ENCODE results near the gene SECISBP2L. TPM values are rescaled to one million over a fixed set of nuclear protein-coding genes. Genes with fewer than 3 reads are reported as not detected.

The SECISBP2L gene
- total RNA-seq, 1 experiment from 2014 or later, result 11.0 TPM

DNA sequence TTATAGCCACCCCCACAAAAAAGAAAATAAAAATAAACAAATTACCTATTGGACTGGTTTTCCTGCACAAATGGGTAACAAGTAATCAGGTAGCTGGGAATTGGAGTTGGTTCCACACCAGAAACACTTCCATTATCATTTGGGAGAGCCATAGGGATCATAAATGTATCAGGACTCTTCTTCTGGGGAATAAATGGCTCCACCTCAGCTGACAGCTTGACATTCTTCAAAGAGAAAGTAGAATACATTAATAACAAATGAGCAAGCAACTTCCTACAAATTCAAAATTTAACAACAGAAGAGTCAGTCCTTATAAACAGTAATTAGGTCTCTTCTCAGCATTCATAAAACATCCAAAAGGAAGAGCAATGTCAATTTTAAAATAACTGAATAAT, 8.7 kb downstream of the SECISBP2L start:
- no peaks in the 10 kb centered on the region for H3K27me3 ChIP-seq
- peaks cover 8% of the 10 kb centered on the region for H3K36me3 ChIP-seq
- no peaks in the 10 kb centered on the region for H3K9me3 ChIP-seq
- H3K4me3 ChIP-seq, result no peak overlapping the region
- DNase-seq, result no peak

GRCh38 chr15:49036650-49037545, 9.3 kb downstream of the SECISBP2L start:
- Histone ChIP-seq H3K4me3 (no peak overlapping the region), H3K36me3 (peaks cover 8% of the 10 kb centered on the region), H3K27me3 (no peaks in the 10 kb centered on the region)

GRCh38 chr15:49035825-49036224, 10.4 kb downstream of the SECISBP2L start:
- DNase-seq, result no peak
- Histone ChIP-seq H3K4me3 (no peak overlapping the region), H3K9me3 (no peaks in the 10 kb centered on the region), H3K27me3 (no peaks in the 10 kb centered on the region), H3K36me3 (peaks cover 8% of the 10 kb centered on the region)

More at GRCh38 chr15:49036650-49037545, 9.3 kb downstream of the SECISBP2L start:
- no peaks in the 10 kb centered on the region for H3K9me3 ChIP-seq
- DNase-seq, result peak; percentile 18

- Histone ChIP-seq H3K27me3 (no peaks in the 10 kb centered on the region), H3K9me3 (no peaks in the 10 kb centered on the region), H3K36me3 (peaks cover 8% of the 10 kb centered on the region), H3K4me3 (no peak overlapping the region)
- no peak for DNase-seq
Measured at GRCh38 chr15:49032601-49033145, 13.6 kb downstream of the SECISBP2L start.

GRCh38 chr15:49031804-49032203, 14.4 kb downstream of the SECISBP2L start:
- Histone ChIP-seq H3K4me3 (no peak overlapping the region), H3K27me3 (no peaks in the 10 kb centered on the region), H3K9me3 (no peaks in the 10 kb centered on the region), H3K36me3 (peaks cover 11% of the 10 kb centered on the region)
- DNase-seq, result no peak

DNA sequence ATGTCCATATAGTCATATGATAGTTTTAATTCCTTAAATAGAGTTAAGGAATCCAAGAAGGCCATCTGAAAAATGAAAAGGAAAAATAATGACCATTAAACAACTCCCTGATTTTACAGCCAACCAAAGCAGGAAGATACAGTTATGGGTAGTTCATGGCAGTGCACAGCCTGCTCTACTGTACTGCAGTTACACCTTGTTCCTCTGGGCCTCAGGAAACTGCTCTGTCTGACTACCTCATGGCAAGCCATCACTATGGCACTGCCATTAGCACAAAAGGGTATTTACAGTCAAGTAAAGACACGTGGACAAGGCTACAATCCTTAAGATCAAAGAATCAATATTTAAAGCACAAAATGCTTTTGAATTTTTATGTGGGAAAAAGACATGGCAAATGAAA, 19.5 kb downstream of the SECISBP2L start:
- Histone ChIP-seq H3K36me3 (peaks cover 7% of the 10 kb centered on the region), H3K9me3 (no peaks in the 10 kb centered on the region), H3K27me3 (no peaks in the 10 kb centered on the region), H3K4me3 (no peak overlapping the region)
- DNase-seq, result no peak

DNA sequence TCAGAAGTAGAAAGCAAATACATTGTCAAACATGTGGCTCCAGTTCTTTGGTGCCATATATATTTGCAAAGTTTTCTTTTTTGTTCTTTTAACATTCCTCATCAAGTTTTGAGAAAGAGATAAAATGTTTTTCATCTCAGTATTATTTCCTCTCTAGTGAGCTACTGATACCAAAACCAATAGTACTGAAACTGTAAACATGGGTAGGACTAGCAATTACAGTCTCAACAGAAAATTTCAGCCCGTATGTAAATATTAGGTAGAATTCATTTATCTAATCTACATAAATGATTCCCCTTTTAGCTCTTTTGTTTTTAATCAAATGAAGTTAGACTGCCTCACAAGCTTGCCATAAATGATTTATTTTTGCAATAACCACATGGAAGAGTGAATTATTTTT, 21.4 kb downstream of the SECISBP2L start:
- Histone ChIP-seq H3K36me3 (peaks cover 7% of the 10 kb centered on the region), H3K27me3 (no peaks in the 10 kb centered on the region)

DNA sequence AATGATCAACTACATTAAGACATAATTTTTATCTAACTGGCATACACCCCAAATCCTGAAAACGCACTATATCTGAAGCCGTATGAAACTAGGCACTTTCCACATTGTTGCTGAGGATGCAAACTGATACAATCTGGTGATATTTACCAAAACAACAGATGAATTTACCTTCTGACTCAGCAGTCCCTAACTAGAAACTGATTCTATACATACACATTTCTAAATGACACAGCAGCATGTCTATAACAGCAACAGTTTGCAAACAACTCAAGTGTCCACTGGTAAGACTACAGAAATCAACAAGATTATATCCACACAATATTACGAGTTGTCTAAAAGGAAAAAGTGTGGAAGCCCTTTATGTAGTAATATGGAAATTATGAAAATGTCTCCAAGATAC, 22.9 kb downstream of the SECISBP2L start:
- Histone ChIP-seq H3K9me3 (no peaks in the 10 kb centered on the region), H3K27me3 (no peaks in the 10 kb centered on the region), H3K4me3 (no peak overlapping the region), H3K36me3 (peaks cover 7% of the 10 kb centered on the region)
- no peak for DNase-seq

More for the DNA sequence above, 21.4 kb downstream of the SECISBP2L start:
- H3K9me3 ChIP-seq, result no peaks in the 10 kb centered on the region
- no peak for DNase-seq
- H3K4me3 ChIP-seq, result no peak overlapping the region

GRCh38 chr15:49015896-49016295, 30.4 kb downstream of the SECISBP2L start:
- no peak overlapping the region for H3K4me3 ChIP-seq
- no peaks in the 10 kb centered on the region for H3K9me3 ChIP-seq
- H3K27me3 ChIP-seq, result no peaks in the 10 kb centered on the region
- no peak for DNase-seq
- H3K36me3 ChIP-seq, result peaks cover 10% of the 10 kb centered on the region

DNA sequence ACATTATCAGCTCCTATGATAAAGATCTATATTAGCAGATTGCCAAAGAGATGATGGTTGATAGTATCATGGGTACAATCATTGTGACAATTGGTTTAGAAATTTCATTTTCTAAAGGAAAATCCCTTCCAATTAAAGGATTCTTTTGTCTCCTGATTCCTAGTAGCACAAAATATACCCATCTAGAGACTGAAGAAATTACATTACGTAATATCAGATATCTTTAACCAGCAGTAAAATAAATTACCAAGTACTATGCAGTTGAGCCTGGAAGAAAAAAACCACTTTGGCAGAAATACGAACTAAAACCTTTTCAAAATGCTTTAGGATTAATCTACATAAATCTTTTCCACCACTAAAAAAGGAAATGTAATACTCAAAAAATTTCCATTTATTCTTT, 46.9 kb downstream of the SECISBP2L start:
- H3K27me3 ChIP-seq, result no peaks in the 10 kb centered on the region
- H3K9me3 ChIP-seq, result peaks cover 5% of the 10 kb centered on the region
- no peak for DNase-seq
- H3K4me3 ChIP-seq, result no peak overlapping the region
- peaks cover 19% of the 10 kb centered on the region for H3K36me3 ChIP-seq

DNA sequence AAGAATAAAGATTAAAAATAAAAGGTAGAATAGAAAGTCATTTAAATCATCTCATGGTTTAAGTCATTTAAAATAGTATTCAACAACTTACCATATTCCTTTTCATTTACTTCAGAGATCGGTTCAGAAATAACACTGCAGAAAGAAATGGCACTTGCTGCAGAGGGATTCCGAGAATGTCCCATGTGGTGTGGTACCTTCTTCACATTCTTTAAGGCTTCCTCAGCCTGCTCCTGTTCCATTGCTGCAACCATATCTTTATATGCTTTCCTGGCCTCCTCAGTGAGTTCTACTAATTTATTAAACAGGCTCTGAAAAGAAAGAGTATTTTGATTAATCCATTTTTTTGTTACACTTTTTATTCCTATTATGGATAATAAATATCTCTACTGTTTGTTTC, 50.0 kb downstream of the SECISBP2L start:
- no peaks in the 10 kb centered on the region for H3K9me3 ChIP-seq
- no peaks in the 10 kb centered on the region for H3K27me3 ChIP-seq
- no peak for DNase-seq
- H3K36me3 ChIP-seq, result peaks cover 32% of the 10 kb centered on the region
- H3K4me3 ChIP-seq, result no peak overlapping the region

DNA sequence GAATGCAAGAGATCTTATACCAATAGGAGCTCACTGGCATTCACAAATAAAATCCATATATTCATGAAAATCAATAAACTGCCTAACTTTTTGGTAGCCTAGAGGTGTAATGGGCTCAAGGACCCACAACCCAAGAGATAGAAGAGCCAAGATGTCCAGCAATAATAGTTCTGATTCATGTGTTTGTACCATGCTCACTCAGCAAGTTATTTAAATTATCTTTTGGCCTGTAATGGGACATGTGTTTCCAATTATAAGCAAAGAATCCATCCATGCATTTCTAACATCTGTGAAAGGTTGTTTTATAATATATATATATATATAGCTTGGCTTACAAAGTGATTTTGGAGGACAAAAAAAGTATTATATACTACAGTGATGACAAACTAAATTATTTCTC, 52.9 kb downstream of the SECISBP2L start:
- no peak for DNase-seq
- H3K36me3 ChIP-seq, result peaks cover 24% of the 10 kb centered on the region

DNA sequence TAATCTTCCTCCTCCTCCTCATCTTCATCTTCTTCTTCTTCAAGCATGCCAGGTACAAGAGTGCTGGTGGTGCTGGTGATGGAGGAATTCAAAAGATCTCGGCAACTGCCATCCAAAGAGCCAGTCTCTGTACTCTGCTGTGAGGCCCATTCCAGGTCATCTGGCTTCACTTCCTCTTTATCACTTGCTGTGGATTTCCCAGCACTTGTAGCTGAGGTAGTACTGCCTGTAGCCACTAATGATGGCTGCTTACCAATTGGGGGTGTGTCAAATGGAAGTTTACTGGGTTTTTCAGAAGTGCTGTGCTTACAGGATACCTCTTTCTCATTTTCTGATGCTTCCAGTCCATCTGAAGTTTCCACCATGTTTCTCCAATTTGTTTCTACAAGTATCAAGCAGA, 53.7 kb downstream of the SECISBP2L start:
- DNase-seq, result no peak
- H3K36me3 ChIP-seq, result peaks cover 24% of the 10 kb centered on the region
- no peaks in the 10 kb centered on the region for H3K27me3 ChIP-seq
- H3K9me3 ChIP-seq, result no peaks in the 10 kb centered on the region
- H3K4me3 ChIP-seq, result no peak overlapping the region

More for the DNA sequence above, 52.9 kb downstream of the SECISBP2L start:
- no peaks in the 10 kb centered on the region for H3K9me3 ChIP-seq
- H3K4me3 ChIP-seq, result no peak overlapping the region
- no peaks in the 10 kb centered on the region for H3K27me3 ChIP-seq

DNA sequence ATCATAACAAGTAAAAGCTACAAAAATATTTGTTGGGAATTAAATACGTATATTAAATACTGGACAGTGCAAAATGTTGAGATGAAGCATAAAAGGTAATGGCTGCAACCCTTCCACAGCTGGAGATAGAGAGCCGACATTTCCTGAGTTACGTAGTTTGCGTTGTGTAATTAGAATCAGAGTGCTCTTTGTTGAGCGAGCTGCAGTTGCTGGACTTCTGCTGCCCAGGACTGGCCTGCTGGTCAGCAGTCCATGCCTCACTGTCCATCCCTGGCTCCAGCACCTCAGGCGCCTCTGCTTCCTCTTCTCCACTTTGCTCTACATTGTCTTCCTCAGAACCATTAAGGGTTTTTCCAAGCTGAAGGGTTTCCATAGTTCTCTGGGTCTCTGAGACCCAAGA, 54.1 kb downstream of the SECISBP2L start:
- no peak for DNase-seq
- no peaks in the 10 kb centered on the region for H3K9me3 ChIP-seq
- no peak overlapping the region for H3K4me3 ChIP-seq
- peaks cover 22% of the 10 kb centered on the region for H3K36me3 ChIP-seq
- no peaks in the 10 kb centered on the region for H3K27me3 ChIP-seq

GRCh38 chr15:48989170-48989569, 57.1 kb downstream of the SECISBP2L start:
- no peaks in the 10 kb centered on the region for H3K27me3 ChIP-seq
- no peaks in the 10 kb centered on the region for H3K9me3 ChIP-seq
- no peak for DNase-seq
- H3K4me3 ChIP-seq, result no peak overlapping the region
- H3K36me3 ChIP-seq, result peaks cover 20% of the 10 kb centered on the region

DNA sequence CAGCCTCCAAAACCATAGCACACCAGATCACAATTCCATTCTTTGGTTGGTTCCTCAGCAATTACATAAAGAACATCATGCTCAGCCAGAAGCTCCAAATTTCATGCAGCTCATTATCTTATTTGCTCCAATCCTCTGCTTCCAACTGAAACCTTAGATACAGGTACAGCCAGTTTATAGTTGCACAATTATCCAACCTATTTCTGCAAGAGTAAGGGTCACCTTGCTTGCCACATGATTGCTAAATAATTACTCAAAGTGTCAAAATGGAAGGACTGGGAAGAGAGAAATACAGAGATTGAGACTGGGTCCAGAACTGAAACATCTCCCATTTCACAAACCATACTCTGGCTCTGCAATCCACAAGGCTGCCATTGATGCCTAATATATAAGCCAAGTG, 59.1 kb downstream of the SECISBP2L start:
- H3K27me3 ChIP-seq, result no peaks in the 10 kb centered on the region
- H3K9me3 ChIP-seq, result no peaks in the 10 kb centered on the region
- DNase-seq, result no peak
- H3K4me3 ChIP-seq, result no peak overlapping the region
- H3K36me3 ChIP-seq, result peaks cover 12% of the 10 kb centered on the region

- H3K36me3 ChIP-seq, result peaks cover 7% of the 10 kb centered on the region; the same call in 1 of the 2 replicates
- no peak overlapping the region for H3K4me3 ChIP-seq
- no peak for DNase-seq
- no peaks in the 10 kb centered on the region for H3K27me3 ChIP-seq
- no peaks in the 10 kb centered on the region for H3K9me3 ChIP-seq
Measured at GRCh38 chr15:48986240-48986639, 60.0 kb downstream of the SECISBP2L start.

DNA sequence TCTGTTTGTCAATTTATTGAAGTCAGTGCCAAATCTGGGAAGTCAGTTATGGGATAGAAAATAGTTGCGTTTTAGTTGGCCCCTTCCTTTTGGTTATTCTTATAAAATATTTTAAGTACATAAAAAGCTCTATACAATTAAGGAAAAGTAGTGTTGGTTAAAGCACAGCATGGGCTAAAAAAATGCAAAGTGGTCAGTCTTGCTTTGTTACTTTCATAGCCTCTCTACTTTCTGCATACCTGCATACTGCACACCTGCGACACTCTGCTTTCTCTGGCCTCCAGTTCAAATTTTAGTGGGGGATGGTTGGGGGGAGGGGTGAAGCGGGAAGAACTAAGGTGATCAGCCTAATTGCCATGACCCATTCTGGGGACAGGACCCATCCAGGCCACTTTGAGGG, 60.7 kb downstream of the SECISBP2L start:
- Histone ChIP-seq H3K27me3 (no peaks in the 10 kb centered on the region), H3K9me3 (no peaks in the 10 kb centered on the region), H3K36me3 (peaks cover 4% of the 10 kb centered on the region; the same call in 1 of the 2 replicates), H3K4me3 (no peak overlapping the region)
- no peak for DNase-seq

Measured in MG63 (cell line).